NCI-H774 (cell line): Measurements from ENCODE around the gene WASHC3.

Experiments used
- DNase-seq: peaks from one replicate; lab custom pipeline; 2025; lab: John Stamatoyannopoulos, UW

WASHC3 gene

DNA sequence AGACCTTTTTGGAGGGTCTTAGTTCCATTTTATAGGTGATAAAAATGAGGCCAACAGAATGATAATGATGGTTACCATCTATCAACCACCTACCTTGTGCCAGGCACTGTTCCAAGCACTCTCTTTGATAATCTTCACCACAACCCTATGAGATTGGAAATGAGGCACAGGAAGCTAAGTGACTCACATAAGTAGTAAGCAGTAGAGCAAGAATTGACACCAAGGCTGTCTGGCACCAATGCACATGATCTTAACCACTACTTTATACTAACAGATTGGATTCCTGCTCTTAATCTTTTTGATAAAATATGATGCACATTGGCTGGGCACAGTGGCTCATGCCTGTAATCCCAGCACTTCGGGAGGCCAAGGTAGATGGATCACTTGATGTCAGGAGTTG is 93.0 kb downstream of the WASHC3 start:
- no peak for DNase-seq

GRCh38 chr12:101967506-101967905 is 94.3 kb downstream of the WASHC3 start:
- DNase-seq, result no peak

GRCh38 chr12:101966496-101966895 is 95.3 kb downstream of the WASHC3 start:
- DNase-seq, result peak; percentile 14

DNA sequence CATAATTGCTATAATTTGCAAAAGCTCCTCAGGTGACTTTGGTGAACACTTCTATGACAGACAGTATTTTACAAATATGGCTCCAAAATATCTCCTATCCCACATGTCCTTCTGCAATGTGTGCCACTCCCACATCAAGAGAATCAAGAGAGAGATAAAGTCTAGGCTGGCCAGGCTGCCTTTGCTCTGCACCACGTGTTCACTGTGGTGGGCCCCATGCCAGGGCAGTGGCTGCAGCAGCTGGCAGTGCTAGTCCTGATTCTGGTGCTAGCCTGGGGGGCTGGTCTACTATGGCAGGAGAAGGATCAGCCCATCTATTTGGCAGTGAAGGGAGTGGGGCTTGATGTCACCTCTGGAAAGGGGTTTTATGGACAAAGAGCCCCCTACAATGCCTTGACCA is 98.1 kb downstream of the WASHC3 start:
- no peak for DNase-seq
